H1 (cell line): ENCODE data around the gene NOL12. TPM values are rescaled to one million over a fixed set of nuclear protein-coding genes. Genes with fewer than 3 reads are reported as not detected.

Source experiments
- BACH1 ChIP-seq: IDR thresholded peaks from 2 replicates; pipeline ENCODE4 v1.6.1; 2012; ENCODE audit warnings: low read length, improper control_type of control experiment
- CBX8 ChIP-seq: fragments of 300-800, 300-1000 bp; sonication (generic); IDR thresholded peaks from 2 replicates; pipeline ENCODE4 v1.7.1; 2016; ENCODE audit warnings: low read depth, low read length, borderline replicate concordance
- CHD7 ChIP-seq: fragments of 300-600 bp; sonication (generic); IDR thresholded peaks from 2 replicates; pipeline ENCODE4 v1.7.1; 2012; ENCODE audit warnings: low read length, moderate library complexity, mild to moderate bottlenecking, inconsistent platforms; ENCODE audit not compliant: insufficient replicate concordance
- KDM4A ChIP-seq: IDR thresholded peaks from one replicate; pipeline ENCODE4 v1.7.1; 2012; ENCODE audit warnings: low read depth, mild to moderate bottlenecking, moderate library complexity, low read length, inconsistent platforms; ENCODE audit not compliant: severe bottlenecking
- POLR2AphosphoS5 ChIP-seq: IDR thresholded peaks from 2 replicates; pipeline ENCODE4 v1.6.1; 2011; ENCODE audit warnings: low read depth, low read length
- RFX5 ChIP-seq: IDR thresholded peaks from 2 replicates; pipeline ENCODE4 v1.6.1; 2011; ENCODE audit warnings: low read depth, low read length, improper control_type of control experiment, borderline replicate concordance
- SUZ12 ChIP-seq: fragments of 200-600 bp; sonication (generic); IDR thresholded peaks from 2 replicates; pipeline ENCODE4 v1.6.1; 2012; ENCODE audit warnings: mild to moderate bottlenecking, inconsistent platforms, low read length, moderate library complexity, mixed read lengths
- TBP ChIP-seq: IDR thresholded peaks from 2 replicates; pipeline ENCODE4 v1.6.1; 2011; ENCODE audit warnings: low read depth, low read length, improper control_type of control experiment
- ZNF274 ChIP-seq: IDR thresholded peaks from 2 replicates; pipeline ENCODE4 v1.7.0; 2012; ENCODE audit warnings: low read length, borderline replicate concordance; ENCODE audit errors: extremely low read depth
- polyA plus RNA-seq, 7 experiments: library from polyadenylated mRNA; depleted of rRNA in 3 of 7; stranded (reverse) in 5 of 7; unstranded in 2 of 7; fragments of >200 nt in 5 of 7; fragments of 200-250 nt in 2 of 7; gene quantifications; 1 replicate in 5 of 7; 2 replicates in 1 of 7; 4 replicates in 1 of 7; pipeline versions ENCODE4 v1.2.1 to v1.2.3, GENCODE V29; 2011 to 2013; ENCODE audit warnings: missing spikeins in 2 of 7, mixed read lengths in 2 of 7
- total RNA-seq: library from RNA; stranded (reverse); fragmentation: NEBNext Ultra II Directional; extraction: Animal tissue kit (Norgen Biotek cat#: 25700); gene quantifications from 2 replicates; pipeline ENCODE4 v1.2.1, GENCODE V29; 2021

Gene NOL12
- total and polyA plus RNA-seq, 2 of the 8 experiments (the other 6 are each of a cell fraction or from before 2014, with no cell fraction given): 25.3 to 28.3 TPM

- TF ChIP-seq CHD7 (no peak), BACH1 (no peak), POLR2AphosphoS5 (no peak), ZNF274 (no peak), TBP (no peak), KDM4A (no peak), CBX8 (no peak), RFX5 (no peak), SUZ12 (no peak)
Measured at GRCh38 chr22:37675930-37676735, 10.0 kb upstream of the NOL12 start (continued).
